T-helper 2 cell (primary cell): Measurements from ENCODE around the gene RABL3.
"Not testable (repeated sequence)": the region's sequence is repeated elsewhere in the genome, so short reads cannot be mapped to it uniquely, and the experiment has no call there.

Experiments used
- DNase-seq, 5 experiments: peaks; one replicate each; pipeline versions ENCODE4 v3.0.0 to v3.0.0-alpha.2; 2012 to 2022

Gene RABL3

DNA sequence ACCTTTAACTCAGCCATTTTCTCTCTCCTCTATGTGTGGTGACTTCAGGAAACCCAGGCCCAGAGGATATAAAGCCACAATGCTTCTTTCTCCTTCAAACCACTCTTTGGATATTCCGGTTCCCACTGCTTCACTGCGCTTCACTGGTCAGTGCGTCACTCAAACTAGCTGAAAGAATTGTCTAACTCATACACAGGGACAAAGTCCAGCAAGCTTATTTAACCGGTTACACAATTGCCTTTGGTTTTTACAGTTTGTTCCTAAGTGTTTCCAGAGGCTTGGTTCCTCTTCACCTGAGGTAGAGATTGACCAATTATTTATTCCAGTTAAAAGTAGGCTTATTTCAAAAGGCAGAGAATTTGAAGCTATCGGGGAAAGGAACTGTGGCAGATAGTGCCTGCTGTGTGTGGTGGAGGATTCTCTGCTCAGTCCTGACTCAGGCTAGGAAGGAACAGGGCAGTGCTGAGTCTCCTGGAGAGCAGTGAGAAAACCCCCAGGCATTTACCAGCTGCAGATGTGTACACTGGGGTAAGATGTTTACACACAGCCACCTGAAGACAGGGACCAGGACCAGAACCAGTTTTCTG lies 60.1 kb downstream of the RABL3 start, which contains the start of gene HGD:
Gene HGD (minus strand): TSS at position 145 of the 587 bp plus-strand sequence. CDS start 128 bp downstream, at position 17.
- DNase-seq: no peak

DNA sequence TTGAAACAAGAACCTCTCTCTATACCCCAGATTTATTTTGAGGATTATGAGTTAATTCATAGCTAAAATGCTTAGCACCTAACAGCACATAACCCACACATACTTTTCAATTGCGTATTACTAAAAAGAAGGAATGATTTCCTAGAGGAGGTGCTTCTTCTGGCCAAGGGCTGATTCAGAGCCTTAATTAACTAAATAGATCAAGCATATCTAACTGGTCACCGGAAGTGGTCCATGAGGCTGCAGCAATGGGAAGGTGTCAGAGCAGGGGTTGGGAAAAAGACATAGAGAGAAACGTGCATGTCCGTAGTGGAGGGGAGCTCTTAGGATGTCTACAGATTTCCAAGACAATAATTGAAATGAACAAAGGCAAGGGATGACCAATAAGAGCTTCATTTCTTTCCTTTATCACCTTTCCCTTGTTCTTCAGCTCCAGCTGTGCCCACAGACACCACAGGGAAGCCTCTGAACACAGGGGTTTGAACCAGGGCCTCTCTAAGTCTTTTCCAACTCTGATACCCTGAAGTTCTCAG lies 60.7 kb downstream of the RABL3 start:
- no peak for DNase-seq

DNA sequence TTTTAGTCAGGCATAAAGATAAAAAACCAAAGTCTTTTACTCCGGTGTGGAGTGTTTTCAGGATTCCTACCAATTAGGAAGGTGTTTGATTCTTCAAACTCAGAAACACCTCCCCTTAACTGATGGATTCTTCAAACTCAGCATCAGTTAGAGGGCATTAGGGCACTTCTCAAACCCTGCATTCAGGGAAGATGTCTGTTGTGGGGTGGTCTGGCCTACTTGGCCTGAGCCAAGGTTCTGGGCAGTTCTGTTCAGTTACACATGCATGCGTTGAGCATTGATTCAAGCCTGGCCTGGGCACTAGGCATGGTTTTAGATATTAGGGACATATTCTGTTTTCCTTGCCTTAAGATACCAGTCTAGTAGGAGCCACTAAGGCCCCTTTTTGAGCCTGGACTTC lies 61.3 kb downstream of the RABL3 start:
- DNase-seq: no peak

DNA sequence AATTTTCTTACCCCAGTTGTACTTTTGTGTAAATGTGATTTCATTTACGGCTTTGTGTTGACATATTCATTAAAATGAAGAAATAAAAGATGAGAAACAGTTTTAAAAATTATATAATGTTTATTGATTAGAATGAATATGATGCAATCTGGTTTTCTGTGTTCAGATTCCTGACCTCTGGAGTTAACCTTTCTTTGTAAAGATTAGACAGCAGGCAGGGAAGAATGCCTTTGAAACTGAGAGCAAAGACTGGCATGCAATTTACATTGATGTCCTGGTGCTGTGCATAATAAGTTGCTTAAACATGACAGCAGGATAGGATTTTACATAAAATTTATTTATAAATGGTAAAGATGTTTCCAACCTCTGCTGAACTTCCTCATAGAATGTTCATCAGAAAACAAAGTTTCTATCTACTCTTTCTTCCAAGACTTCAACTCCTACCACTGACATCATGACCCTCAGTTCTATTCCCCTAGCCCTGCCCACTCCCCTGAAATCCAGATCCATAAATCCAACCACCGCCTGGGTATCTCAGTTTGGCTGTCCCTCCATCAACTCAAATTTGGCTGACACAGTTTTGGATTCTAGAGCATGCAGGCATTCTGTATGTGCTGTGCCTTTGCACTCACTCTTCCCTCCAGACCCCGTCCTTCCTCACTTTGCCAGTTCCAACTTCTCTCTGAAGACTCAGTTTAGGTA lies 62.0 kb downstream of the RABL3 start:
- DNase-seq: no peak

DNA sequence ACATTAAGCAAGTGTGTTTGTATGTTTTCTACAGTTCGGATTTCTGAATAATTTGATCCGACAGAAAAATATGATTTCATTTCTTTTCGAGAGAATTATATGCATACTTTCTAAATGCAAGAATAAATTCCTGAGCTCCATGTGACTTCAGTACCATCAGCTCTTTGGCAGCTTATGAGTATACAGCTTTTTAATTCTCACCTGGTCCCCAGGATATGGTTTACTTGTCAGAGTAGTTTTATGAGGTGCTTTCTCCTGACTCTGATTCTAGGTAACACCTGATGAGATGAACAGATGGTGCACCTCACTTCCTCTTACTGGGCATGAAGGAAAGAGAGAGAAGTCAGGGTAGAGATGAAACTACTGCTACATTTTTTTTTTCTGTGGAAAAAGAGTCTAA lies 63.3 kb downstream of the RABL3 start:
- no peak for DNase-seq

DNA sequence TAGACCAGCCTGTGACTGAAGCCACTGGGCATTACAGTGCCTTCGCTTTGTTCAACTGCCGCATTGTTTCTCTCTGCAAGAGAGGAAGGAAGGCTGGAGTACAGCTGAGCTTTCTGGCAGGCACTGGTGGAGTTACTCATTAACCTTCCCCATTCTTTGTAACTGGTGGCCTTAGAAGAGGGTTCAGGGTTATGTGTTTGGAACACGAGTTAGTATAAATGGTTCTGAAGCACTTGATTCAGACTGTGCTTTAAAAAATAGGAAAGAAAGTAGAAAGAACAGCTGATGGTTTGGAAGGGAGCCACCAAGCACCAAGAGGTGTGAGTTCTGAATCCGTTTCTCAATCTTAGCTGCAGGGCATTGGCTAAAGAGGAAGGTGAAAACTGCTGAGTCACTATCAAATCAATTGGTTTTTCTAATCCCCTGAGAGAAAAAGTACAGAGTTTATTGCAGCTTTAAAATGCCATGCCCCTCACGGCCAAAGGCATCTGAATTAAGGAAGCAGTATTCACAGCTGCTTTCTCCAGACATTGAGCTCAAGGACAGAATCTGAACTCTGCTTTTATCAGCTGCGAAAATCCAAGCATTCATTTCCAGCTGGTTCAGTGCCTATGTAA lies 63.9 kb downstream of the RABL3 start:
- DNase-seq: peak in 1 of 5 experiments; percentile 5

DNA sequence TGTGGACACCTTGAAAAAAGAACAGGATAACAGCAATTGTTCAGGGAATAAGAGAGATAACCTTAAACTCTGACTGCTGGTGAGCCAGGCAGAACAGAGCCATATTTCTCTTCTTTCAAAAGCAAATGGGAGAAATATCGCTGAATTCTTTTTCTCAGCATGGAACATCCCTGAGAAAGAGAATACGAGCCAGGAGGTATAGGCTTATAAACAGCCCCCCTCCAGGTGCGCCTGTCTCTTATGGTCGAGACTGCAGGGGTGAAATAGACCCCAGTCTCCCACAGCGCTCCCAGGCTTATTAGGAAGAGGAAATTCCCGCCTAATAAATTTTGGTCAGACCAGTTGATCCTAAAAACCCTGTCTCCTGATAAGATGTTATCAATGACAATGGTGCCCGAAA lies 65.1 kb downstream of the RABL3 start:
- not testable (repeated sequence) for DNase-seq

DNA sequence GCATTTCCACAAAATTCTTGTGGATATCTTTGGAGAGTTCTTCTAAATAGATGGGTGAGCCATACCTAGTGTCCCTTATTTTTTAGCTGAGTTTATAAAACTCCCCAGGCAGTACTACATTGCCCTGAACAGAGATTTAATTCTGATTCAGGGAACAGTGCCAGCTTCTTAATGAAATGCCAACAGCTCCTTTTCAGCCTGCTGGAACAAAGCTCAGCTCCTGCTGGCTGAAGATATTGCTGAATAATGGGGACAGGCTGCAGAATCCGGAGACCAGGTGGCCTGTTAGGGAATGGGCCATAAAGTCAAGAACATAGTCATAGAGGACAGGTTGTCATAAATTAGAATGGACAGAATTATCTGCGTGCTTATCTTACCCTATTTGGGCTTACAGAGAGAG lies 69.2 kb downstream of the RABL3 start:
- no peak for DNase-seq

DNA sequence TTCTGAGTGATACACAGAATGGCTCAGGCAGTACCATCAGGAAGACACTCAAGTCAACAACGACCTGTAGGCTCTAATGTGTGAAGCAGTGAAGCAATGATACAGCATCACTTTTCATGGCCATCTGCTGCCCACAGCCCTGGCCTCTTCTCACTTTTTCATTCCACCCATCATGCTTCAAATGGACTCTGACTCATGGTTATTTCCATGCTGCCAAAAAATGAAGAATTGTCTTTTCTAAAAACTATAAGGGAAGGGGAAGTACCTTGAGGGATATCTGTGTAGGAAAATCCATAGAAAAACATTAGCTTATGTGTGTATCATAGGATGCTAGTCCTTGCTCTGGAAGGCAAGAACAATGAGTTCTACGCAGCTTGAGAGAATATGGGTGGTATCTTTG lies 71.7 kb downstream of the RABL3 start:
- DNase-seq: no peak

DNA sequence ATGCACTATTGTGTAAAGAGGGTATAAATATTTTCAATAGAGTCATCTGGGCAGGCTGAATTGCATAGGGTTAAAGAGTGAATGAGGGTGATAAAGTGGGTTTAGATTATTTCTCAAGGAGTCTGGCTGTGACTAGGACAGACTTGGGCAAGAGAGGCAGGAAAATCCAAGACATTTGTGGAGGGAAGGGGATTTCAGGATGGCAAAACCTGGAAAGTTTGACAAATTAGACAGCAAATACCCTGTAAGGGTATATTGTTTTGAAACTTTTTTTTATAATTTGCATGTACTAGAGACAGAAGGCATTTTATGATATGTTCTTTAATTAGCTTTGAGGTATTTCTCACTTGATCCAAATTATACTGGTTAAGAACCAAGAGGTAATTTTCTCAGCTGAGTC lies 77.4 kb downstream of the RABL3 start:
- no peak for DNase-seq

DNA sequence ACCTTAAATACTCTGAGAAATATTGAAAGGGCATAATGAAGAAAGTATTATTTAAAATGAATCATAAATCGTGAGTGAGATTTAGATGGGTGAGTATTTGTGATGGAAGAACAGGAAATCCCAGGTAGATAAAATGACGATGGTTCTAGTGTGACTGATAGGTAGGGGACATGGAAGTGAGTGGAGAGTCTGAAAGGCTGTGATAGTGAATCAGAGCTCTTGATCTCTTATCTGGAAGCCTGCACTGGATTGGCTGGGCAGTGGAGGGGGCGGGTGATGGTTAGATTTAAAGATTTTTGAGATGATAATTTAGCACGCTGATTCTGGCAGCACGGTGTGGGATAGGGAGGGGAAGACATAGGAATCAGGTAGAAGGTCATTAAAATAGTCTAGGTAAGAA lies 80.4 kb downstream of the RABL3 start:
- DNase-seq: no peak

DNA sequence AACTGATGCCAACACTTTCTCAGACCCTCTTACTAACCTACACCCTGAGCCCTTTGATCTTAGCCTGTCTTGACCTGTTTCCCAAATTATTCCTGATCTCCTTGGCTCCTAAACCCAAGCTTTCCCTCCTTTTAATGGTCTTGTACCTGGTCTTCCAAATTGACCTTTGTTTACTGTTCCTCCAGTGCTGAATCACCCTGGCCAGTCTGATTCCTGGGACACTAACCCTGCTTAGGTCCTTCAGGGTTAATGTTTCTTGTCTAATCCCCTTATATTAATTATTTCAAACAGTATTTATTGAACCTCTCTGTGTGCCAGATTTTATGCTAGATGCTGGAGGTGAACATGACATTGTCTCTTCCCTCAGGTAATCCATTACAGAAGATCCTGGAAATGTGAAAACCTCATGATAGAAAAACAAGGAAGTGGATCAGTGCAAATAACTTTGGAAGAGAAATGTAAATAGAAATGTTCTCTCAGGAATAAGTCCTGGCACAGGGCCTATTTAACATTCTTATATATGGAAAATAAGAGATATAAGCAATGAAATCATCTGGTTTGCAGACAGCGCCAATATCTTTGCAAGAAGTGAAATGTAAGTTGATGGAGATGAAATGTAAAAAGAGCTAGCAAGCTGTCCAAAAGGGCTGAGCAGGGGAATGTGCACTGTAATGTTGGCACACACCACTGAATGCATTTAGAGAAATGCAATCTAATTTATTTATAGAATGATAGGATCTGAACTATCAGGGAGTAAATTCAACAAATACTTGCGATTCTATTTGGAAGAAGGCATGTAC lies 81.0 kb downstream of the RABL3 start:
- no peak for DNase-seq

DNA sequence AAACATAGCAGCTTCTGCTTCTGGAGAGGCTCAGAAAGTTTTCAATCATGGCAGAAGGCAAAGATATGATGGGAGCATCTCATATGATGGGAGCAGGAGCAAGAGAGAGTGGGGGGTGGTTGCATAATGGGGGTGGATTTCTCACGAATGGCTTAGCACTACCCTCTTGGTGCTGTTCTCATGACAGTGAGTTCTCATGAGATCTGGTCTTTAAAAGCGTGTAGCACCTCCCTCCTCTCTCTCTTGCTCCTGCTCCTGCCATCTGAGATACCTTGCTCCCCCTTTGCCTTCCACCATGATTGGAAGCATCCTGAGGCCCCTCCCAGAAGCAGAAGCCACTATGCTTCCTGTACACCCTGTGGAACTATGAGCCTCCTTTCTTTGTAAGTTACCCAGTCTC lies 82.5 kb downstream of the RABL3 start:
- DNase-seq: no peak

DNA sequence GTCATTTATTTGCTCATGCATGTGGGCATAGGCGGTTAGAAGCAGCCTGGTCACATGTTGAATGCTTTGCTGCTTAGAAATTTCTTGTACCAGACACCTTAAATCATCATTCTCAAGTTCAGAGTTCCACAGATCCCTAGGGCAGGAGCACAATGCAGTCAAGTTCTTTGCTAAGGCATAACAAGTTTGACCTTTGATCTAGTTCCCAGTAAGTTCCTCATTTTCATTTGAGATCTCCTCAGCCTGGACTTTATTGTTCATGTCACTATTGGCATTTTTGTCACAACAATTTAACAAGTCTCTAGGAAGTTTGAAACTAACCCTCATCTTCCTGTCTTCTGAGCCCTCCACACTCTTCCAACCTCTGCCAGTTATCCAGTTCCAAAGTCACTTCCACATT lies 83.0 kb downstream of the RABL3 start:
- DNase-seq: no peak

DNA sequence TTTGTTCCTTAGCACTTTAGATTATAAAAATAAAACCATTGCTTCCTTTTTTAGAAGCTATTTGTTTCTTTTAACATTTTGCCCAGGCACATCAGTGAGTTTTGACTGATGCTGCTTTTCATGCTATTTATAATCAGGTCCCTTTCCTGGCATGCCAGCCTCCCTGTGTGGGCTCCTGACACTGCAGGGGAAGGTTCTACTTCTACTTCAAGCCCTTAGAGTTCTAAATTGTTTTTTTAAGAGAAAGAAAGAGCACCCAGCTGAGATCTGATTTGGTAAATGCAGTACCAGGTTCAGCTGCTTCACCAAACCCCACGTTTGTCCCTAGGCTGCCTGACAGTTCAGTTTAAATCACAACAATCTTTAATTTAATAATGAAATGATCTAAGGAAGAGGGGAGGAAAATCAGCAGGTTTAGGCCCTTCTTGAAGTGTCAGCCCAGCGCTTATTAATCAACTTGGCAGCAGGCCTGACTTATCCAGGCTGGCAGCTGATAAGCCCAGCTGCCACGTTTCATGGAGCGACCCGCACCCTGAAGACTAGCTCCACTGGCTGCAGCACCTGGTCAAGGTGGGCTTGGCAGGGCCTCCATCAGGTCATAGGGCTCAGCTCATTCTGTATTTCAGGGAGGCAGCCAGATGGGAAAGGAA lies 89.3 kb downstream of the RABL3 start:
- DNase-seq: no peak

DNA sequence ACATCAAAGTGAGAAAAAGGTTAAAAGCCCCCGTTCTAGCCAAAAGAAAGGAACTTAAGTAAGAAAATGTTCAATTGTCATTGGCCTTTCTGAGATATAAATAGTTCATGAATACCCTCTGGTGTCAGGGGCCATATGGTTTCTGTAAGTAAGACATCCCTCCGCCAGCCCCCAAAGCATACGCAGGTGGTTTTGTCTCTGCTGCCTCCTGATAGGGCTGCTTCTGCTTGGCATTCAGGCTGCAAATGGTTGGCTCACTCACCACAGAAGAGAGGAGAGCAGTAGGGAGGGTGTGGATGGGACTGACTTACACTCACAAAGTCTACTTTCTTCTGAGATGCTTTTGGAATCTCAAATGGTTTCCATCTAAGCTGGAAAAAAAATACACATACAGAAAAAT lies 90.0 kb downstream of the RABL3 start:
- no peak for DNase-seq

DNA sequence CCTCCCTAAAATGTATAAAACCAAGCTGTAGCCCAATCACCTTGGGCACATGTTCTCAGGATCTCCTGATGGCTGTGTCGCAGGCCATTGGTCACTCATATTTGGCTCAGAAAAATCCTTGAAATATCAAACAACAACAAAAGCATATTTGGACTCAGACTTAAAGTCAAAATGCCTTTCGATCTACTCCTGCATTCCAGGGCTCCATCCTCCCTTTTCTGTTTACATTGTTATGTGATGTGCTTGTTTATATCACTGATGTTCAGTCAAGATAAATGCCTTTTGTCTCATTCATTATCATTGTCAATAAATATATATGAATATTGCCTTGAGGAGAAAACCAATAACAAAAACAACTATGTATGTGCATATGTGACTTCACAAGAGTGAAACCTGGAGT lies 92.0 kb downstream of the RABL3 start:
- no peak for DNase-seq

DNA sequence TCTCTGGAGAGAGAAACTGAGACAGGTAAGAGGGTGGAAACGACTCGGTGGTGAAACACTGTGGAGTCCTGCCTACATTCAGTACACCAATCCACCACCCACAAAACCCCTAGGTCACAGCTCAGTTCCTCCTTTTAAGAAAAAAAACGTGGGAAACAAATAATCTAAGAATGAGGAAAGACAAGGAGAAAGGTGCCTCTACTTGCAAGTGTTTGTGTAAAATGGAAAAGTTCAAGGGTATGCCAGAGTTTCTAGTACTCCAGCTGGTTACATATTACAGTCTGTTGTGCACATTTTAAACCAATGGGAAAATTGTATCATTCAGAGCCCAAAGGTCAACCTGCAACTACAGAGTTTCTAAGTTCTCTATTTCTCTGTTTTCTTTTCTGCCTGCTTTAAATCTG lies 92.5 kb downstream of the RABL3 start:
- DNase-seq: no peak

DNA sequence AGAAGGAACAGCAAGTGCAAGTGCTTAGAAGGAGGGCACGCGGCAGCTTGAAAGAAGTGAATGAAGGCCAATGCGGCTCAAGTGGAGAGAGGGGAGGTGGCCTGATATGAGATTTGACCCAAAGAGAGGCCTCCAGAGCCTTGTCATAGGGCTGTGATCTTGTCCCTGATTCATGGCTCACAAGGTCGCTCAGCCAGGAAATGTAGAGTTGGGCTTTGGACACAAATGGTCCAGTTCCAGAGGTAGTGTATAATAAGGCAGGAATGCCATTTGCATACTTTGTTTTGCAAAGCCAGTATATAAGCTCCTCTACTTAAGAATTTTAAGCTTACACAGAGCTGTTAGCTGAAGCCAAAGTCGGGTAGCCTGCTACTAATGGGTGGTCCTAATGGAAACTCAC lies 94.0 kb downstream of the RABL3 start:
- DNase-seq: no peak

DNA sequence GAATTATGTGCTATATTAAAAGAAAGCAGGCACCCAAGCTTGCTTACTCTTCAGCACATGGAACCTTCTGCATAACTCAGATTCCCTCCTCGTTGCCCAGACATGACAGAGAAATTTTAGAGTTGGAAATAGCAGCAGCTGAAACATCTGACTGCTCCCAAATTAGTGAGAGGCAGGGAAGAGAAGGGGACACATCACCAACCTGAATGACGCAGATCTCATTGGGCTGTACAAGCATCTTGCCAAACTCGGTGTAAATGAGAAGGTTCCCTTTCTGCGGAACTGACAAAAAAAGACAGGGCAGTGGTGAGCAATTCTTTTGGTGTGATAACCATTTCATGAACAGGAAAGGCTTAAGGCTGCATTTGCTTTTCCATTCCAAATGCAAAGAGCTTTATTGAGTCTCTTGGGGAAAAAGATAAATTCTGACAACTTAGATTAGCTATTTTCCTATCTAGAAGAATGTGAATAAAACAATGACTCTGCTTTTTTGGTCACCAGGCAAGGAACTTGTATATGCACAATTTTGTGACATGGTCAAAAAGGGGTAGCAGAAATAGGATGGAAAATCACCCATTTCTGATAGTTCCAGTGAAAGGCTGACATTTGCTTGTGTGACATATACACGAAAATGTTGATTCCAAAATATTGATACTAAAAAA lies 95.4 kb downstream of the RABL3 start:
- DNase-seq: no peak

DNA sequence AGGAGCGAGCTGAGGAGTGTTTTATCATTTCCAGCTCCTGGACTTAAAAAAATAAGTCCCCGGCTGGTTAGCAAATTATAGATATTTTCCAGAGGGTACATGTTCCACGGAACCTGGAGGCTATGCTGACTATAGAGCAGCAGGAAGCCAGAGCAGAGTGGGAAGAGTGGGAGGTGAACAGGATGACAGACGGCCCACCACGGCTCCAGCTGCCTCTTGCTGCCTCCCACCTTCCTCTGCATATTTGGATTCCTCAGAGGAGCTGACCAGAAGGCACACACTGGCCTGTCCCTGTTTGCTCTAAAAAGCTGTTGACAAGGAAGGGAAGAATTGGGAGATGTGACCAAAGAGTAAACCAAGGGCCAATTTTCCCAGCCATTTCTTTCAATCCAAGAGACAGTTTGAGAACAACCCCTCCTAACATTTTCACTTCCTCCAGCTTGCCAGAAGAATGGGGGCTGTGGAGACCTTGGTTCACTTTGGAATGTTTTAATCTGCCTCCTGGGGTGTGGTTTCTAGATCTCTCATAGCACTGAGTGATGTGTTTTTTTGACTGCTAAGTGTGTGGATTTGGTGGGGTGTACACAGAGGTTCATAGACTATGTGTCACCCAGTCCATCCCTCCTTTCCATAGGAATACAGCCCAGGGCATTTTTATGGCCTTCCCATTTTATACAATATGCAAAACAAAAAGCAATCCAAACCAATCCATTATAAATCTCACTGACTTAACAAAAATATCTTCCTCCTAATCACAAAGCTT lies 97.1 kb downstream of the RABL3 start:
- DNase-seq: no peak
